ENCODE results near the gene COX6A2. TPM values are rescaled to one million over a fixed set of nuclear protein-coding genes. Genes with fewer than 3 reads are reported as not detected.
"Not testable (repeated sequence)": the region's sequence is repeated elsewhere in the genome, so short reads cannot be mapped to it uniquely, and the experiment has no call there.

The COX6A2 gene
- total RNA-seq, 1 experiment from 2014 or later = not detected

DNA sequence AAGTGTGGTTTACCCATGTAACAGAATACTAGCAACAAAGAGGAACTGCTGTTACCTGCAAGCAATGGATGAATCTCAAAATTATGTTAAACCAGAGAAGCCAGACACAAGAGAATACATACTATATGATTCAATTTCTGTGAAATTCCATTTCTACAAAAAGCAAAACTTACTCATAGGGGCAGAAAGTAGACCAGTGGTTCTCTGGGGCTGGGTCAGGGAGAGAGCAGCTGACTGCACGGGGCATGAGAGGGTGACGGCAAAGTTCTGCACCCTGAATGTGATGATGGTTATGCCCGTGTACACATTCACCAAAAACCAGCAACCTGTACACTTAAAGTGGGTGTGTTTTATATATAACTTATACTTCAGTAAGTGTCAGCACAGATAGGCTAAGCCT lies 11.4 kb upstream of the COX6A2 start:
- Histone ChIP-seq H3K4me3 (ENCODE audit: low read depth in 2 of 2, low read length in 2 of 2) (no peak overlapping the region), H3K36me3 (ENCODE audit: control insufficient read depth, insufficient read depth, low read length) (no peaks in the 10 kb centered on the region), H3K27me3 (ENCODE audit: control insufficient read depth, insufficient read depth, low read length) (no peaks in the 10 kb centered on the region), H3K27ac (ENCODE audit: low read length) (no peak overlapping the region), H3K4me1 (ENCODE audit: control insufficient read depth, insufficient read depth, low read length) (no peaks in the 10 kb centered on the region), H3K9me3 (ENCODE audit: control insufficient read depth, insufficient read depth, low read depth, low read length) (no peaks in the 10 kb centered on the region)
- no TSS peak for BruUV-seq (replicated peaks)
- ChIA-PET CTCF (no interaction called here), POLR2A (no interaction called here)
- no peak for TF ChIP-seq SIN3A (IDR thresholded peaks at IDR 0.05; ENCODE audit: borderline replicate concordance, insufficient read depth, low read depth, low read length)
- TF ChIP-seq CTCF (IDR thresholded peaks at IDR 0.05) = no peak
- TF ChIP-seq, protein P1, sequence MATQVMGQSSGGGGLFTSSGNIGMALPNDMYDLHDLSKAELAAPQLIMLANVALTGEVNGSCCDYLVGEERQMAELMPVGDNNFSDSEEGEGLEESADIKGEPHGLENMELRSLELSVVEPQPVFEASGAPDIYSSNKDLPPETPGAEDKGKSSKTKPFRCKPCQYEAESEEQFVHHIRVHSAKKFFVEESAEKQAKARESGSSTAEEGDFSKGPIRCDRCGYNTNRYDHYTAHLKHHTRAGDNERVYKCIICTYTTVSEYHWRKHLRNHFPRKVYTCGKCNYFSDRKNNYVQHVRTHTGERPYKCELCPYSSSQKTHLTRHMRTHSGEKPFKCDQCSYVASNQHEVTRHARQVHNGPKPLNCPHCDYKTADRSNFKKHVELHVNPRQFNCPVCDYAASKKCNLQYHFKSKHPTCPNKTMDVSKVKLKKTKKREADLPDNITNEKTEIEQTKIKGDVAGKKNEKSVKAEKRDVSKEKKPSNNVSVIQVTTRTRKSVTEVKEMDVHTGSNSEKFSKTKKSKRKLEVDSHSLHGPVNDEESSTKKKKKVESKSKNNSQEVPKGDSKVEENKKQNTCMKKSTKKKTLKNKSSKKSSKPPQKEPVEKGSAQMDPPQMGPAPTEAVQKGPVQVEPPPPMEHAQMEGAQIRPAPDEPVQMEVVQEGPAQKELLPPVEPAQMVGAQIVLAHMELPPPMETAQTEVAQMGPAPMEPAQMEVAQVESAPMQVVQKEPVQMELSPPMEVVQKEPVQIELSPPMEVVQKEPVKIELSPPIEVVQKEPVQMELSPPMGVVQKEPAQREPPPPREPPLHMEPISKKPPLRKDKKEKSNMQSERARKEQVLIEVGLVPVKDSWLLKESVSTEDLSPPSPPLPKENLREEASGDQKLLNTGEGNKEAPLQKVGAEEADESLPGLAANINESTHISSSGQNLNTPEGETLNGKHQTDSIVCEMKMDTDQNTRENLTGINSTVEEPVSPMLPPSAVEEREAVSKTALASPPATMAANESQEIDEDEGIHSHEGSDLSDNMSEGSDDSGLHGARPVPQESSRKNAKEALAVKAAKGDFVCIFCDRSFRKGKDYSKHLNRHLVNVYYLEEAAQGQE (IDR thresholded peaks at IDR 0.05; ENCODE audit: insufficient read depth in 1 of 2, low read depth in 2 of 2, low read length in 1 of 2) = no peak
- TF ChIP-seq TCF7L2 (IDR thresholded peaks at IDR 0.05; ENCODE audit: low read depth, low read length) = no peak
- TF ChIP-seq POLR2AphosphoS5 (IDR thresholded peaks at IDR 0.05; ENCODE audit: low read depth, low read length) = no peak
- in situ Hi-C loops (cut with HindIII; ENCODE audit: low pct_unique_long_range_greater_than_20kb, low sequenced_read_pairs) (no loop called here), intact Hi-C loops (cut with micrococcal nuclease; ENCODE audit: unreplicated experiment) (no loop called here)
- DNase-seq (ENCODE audit: low read depth, low spot score) (no peak), ATAC-seq (no peak)

DNA sequence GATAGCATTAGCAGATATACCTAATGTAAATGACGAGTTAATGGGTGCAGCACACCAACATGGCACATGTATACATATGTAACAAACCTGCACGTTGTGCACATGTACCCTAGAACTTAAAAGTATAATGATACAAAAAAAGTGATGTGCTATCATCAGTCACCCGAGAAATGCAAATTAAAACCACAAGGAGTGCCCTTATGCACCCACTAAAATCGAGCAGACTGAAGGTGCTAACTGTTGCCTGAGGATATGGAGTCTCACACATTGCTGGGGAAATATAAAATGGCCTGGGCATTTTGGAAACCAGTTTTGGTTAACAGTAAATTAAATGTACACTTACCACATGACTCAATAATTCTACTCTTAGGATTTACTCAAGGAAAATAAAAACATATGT lies 10.9 kb upstream of the COX6A2 start:
- H3K36me3 ChIP-seq (ENCODE audit: control insufficient read depth, insufficient read depth, low read length); ATAC-seq; H3K4me1 ChIP-seq (ENCODE audit: control insufficient read depth, insufficient read depth, low read length); H3K27ac ChIP-seq (ENCODE audit: low read length); POLR2A ChIA-PET; intact Hi-C loops (cut with micrococcal nuclease; ENCODE audit: unreplicated experiment); CTCF ChIA-PET; BruUV-seq (replicated peaks); DNase-seq (ENCODE audit: low read depth, low spot score); in situ Hi-C loops (cut with HindIII; ENCODE audit: low pct_unique_long_range_greater_than_20kb, low sequenced_read_pairs); H3K4me3 ChIP-seq (ENCODE audit: low read depth in 2 of 2, low read length in 2 of 2); H3K9me3 ChIP-seq (ENCODE audit: control insufficient read depth, insufficient read depth, low read depth, low read length); H3K27me3 ChIP-seq (ENCODE audit: control insufficient read depth, insufficient read depth, low read length): not testable (repeated sequence)

GRCh38 chr16:31438414-31438813 lies 10.3 kb upstream of the COX6A2 start:
- ATAC-seq = no peak
- intact Hi-C loops (cut with micrococcal nuclease; ENCODE audit: unreplicated experiment) (no loop called here), in situ Hi-C loops (cut with HindIII; ENCODE audit: low pct_unique_long_range_greater_than_20kb, low sequenced_read_pairs) (no loop called here)
- ChIA-PET POLR2A (no interaction called here), CTCF (no interaction called here)
- no peaks in the 10 kb centered on the region for H3K27me3 ChIP-seq (ENCODE audit: control insufficient read depth, insufficient read depth, low read length)
- H3K36me3 ChIP-seq (ENCODE audit: control insufficient read depth, insufficient read depth, low read length) = no peaks in the 10 kb centered on the region
- no TSS peak for BruUV-seq (replicated peaks)
- no peak for TF ChIP-seq TCF7L2 (IDR thresholded peaks at IDR 0.05; ENCODE audit: low read depth, low read length)
- TF ChIP-seq, protein P1 (IDR thresholded peaks at IDR 0.05; ENCODE audit: insufficient read depth in 1 of 2, low read depth in 2 of 2, low read length in 1 of 2) = no peak
- TF ChIP-seq CTCF (IDR thresholded peaks at IDR 0.05) = no peak
- TF ChIP-seq SIN3A (IDR thresholded peaks at IDR 0.05; ENCODE audit: borderline replicate concordance, insufficient read depth, low read depth, low read length) = no peak
- no peak for TF ChIP-seq POLR2AphosphoS5 (IDR thresholded peaks at IDR 0.05; ENCODE audit: low read depth, low read length)
- no peak overlapping the region for H3K4me3 ChIP-seq (ENCODE audit: low read depth in 2 of 2, low read length in 2 of 2)
- no peaks in the 10 kb centered on the region for H3K4me1 ChIP-seq (ENCODE audit: control insufficient read depth, insufficient read depth, low read length)
- no peak overlapping the region for H3K27ac ChIP-seq (ENCODE audit: low read length)
- no peak for DNase-seq (ENCODE audit: low read depth, low spot score)
- H3K9me3 ChIP-seq (ENCODE audit: control insufficient read depth, insufficient read depth, low read depth, low read length) = no peaks in the 10 kb centered on the region
